SK-N-SH (cell line): ENCODE measurements around the gene TNFAIP3.

Experiments
- CTCF ChIP-seq: fragments of 200-600 bp; sonication (generic); IDR thresholded peaks from 2 replicates; pipeline ENCODE4 v1.6.1; 2017; ENCODE audit warnings: antibody characterized with exemption, mild to moderate bottlenecking, moderate library complexity
- JUND ChIP-seq: IDR thresholded peaks from 2 replicates; pipeline ENCODE4 v1.4.0; 2012
- POLR2AphosphoS5 ChIP-seq: IDR thresholded peaks from 2 replicates; pipeline ENCODE4 v1.6.1; 2012; ENCODE audit warnings: low read depth, low read length
- SIN3A ChIP-seq: IDR thresholded peaks from 2 replicates; pipeline ENCODE4 v1.6.1; 2012; ENCODE audit warnings: low read depth, mild to moderate bottlenecking, low read length, moderate library complexity, borderline replicate concordance
- TAF1 ChIP-seq: IDR thresholded peaks from 2 replicates; pipeline ENCODE4 v1.6.1; 2012; ENCODE audit warnings: low read depth, mild to moderate bottlenecking, low read length, moderate library complexity, borderline replicate concordance
- TF ChIP-seq, protein P1 (sequence below): IDR thresholded peaks from 2 replicates; pipeline ENCODE4 v1.4.0; 2012; ENCODE audit warnings: low read depth

GRCh38 chr6:137849981-137850714 lies 16.9 kb upstream of the TNFAIP3 start:
- TF ChIP-seq TAF1 (no peak), CTCF (no peak), SIN3A (no peak), POLR2AphosphoS5 (no peak), JUND (no peak)
- TF ChIP-seq, protein P1, sequence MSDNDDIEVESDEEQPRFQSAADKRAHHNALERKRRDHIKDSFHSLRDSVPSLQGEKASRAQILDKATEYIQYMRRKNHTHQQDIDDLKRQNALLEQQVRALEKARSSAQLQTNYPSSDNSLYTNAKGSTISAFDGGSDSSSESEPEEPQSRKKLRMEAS: no peak
